NCI-H128 (cell line): Measurements from ENCODE around the gene SPDYE17.
"Not testable (repeated sequence)": the region's sequence is repeated elsewhere in the genome, so short reads cannot be mapped to it uniquely, and the experiment has no call there.

Experiments
- DNase-seq: peaks from one replicate; lab custom pipeline; 2025; ENCODE audit not compliant: unreplicated experiment; lab: John Stamatoyannopoulos, UW

Gene SPDYE17

DNA sequence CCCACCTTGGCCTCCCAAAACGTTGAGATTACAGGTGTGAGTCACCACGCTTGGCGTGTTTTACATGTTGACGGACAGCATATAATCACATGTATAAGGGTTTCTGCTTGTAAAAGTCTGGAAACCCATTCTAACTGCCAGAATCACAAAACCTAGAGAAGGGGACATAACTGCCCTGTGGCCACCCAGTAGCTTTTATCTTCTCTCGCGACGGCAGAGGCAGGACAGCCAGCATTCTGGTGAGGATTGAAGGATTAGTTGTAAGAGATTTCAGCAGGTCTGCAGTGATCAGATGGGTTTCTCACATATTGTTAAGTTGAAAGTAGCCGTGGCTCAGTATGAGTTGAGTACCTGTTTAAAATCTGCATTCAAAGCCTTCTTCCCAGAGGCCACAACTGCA is 59.8 kb downstream of the SPDYE17 start:
- not testable (repeated sequence) for DNase-seq
